ENCODE measurements around the gene SLC45A3. TPM values are rescaled to one million over a fixed set of nuclear protein-coding genes. Genes with fewer than 3 reads are reported as not detected.

Gene SLC45A3
- total RNA-seq, 1 experiment from 2014 or later: 12.3 TPM

DNA sequence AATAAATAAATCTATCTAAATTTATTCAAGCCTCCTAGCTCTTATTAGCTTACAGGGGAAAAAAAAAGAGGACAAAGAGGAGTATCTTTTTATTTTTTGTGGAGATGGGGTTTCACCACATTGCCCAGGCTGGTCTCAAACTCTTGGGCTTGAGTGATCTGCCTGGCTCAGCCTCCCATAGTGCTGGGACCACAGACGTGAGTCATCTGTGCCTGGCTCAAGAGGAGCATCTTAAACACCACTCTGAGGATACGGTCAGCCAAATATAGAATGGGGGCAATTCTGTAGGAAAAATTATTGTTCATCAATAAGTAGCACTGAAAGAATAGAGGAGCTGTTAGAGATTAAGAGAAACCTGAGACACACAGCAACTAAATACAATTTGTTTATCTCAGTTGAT lies 24.1 kb downstream of the SLC45A3 start:
- H3K27me3 ChIP-seq (ENCODE audit: insufficient read depth, low read length): no peaks in the 10 kb centered on the region
- ATAC-seq (no peak), DNase-seq (ENCODE audit: low read depth, low spot score) (no peak)
- no peaks in the 10 kb centered on the region for H4K20me1 ChIP-seq (ENCODE audit: insufficient read depth)
- no peaks in the 10 kb centered on the region for H3K79me2 ChIP-seq (ENCODE audit: insufficient read depth, low read length)
- TF ChIP-seq, protein P1, sequence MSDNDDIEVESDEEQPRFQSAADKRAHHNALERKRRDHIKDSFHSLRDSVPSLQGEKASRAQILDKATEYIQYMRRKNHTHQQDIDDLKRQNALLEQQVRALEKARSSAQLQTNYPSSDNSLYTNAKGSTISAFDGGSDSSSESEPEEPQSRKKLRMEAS (IDR thresholded peaks at IDR 0.05): no peak
- TF ChIP-seq FOSL1 (IDR thresholded peaks at IDR 0.05; ENCODE audit: low read depth) (no peak), POLR2A (IDR thresholded peaks at IDR 0.05; ENCODE audit: borderline replicate concordance, extremely low read depth, insufficient read depth, insufficient read length) (no peak), CBX3 (IDR thresholded peaks at IDR 0.05; ENCODE audit: low read depth) (no peak)
- H3K4me1 ChIP-seq (ENCODE audit: control insufficient read depth in 1 of 2, insufficient read depth in 2 of 2, low read length in 2 of 2): no peaks in the 10 kb centered on the region; a peak in 1 of 4 replicates
- BruUV-seq (replicated peaks): no TSS peak
- H2AFZ ChIP-seq (ENCODE audit: low read depth, low read length, poor library complexity, severe bottlenecking): no peak overlapping the region
- no peak overlapping the region for H3K27ac ChIP-seq (ENCODE audit: low read depth, low read length)
- ChIA-PET POLR2A (no interaction called here), CTCF (interaction anchor here (0.7 to 7.4 kb wide), 7 partner anchors 11 to 168 kb away, joined by 3 to 230 read pairs (median 3); no protein-coding TSS in a partner anchor), RAD21 (ENCODE audit: low non-redundant PET in 1 of 2, low total read pairs in 2 of 2, uncharacterized antibody in 2 of 2, unreplicated experiment in 2 of 2) (interaction anchor here in 1 of 2 experiments (1.2 to 3.2 kb wide), 2 partner anchors 65 to 68 kb away, joined by 3 to 45 read pairs; no protein-coding TSS in a partner anchor)
- no peak overlapping the region for H3K9ac ChIP-seq (ENCODE audit: low read length)
- no peaks in the 10 kb centered on the region; a peak in 1 of 4 replicates for H3K36me3 ChIP-seq (ENCODE audit: control insufficient read depth in 1 of 2, insufficient read depth in 2 of 2, low read length in 2 of 2)
- no peaks in the 10 kb centered on the region for H3K9me3 ChIP-seq (ENCODE audit: control insufficient read depth in 1 of 2, insufficient read depth in 1 of 2, low read depth in 1 of 2, low read length in 2 of 2)
- no peak overlapping the region for H3K4me2 ChIP-seq (ENCODE audit: low read length)
- no peak overlapping the region for H3K4me3 ChIP-seq (replicated peaks in 1 of 2; ENCODE audit: low read depth in 1 of 2, low read length in 2 of 2)
- no peaks in the 10 kb centered on the region for H3K9me2 ChIP-seq (ENCODE audit: insufficient read depth)
- intact Hi-C loops (cut with micrococcal nuclease): no loop called here

DNA sequence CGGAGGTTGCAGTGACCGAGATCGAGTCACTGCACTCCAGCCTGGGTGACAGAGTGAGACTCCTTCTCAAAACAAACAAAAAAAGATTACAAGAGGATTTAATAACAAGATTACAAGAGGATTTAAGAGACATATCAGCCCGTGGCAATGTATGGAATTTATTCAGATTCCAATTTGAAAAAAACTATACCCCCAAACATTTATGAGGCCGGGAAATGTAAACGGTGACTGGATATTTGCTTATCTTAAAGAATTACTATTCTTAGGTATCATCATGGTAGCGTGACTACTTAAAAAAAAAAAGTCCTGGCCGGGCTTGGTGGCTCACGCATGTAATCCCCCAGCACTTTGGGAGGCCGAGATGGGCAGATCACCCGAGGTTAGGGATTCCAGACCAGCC lies 27.3 kb downstream of the SLC45A3 start:
- Histone ChIP-seq H3K4me3 (replicated peaks in 1 of 2; ENCODE audit: low read depth in 1 of 2, low read length in 2 of 2) (no peak overlapping the region), H4K20me1 (ENCODE audit: insufficient read depth) (no peaks in the 10 kb centered on the region), H3K27me3 (ENCODE audit: insufficient read depth, low read length) (no peaks in the 10 kb centered on the region), H3K36me3 (ENCODE audit: control insufficient read depth in 1 of 2, insufficient read depth in 2 of 2, low read length in 2 of 2) (no peaks in the 10 kb centered on the region; a peak in 1 of 4 replicates), H3K27ac (ENCODE audit: low read depth, low read length) (no peak overlapping the region), H3K4me1 (ENCODE audit: control insufficient read depth in 1 of 2, insufficient read depth in 2 of 2, low read length in 2 of 2) (no peaks in the 10 kb centered on the region), H3K9ac (ENCODE audit: low read length) (no peak overlapping the region), H3K9me2 (ENCODE audit: insufficient read depth) (no peaks in the 10 kb centered on the region), H3K4me2 (ENCODE audit: low read length) (no peak overlapping the region), H3K9me3 (ENCODE audit: control insufficient read depth in 1 of 2, insufficient read depth in 1 of 2, low read depth in 1 of 2, low read length in 2 of 2) (no peaks in the 10 kb centered on the region), H3K79me2 (ENCODE audit: insufficient read depth, low read length) (no peaks in the 10 kb centered on the region), H2AFZ (ENCODE audit: low read depth, low read length, poor library complexity, severe bottlenecking) (no peak overlapping the region)
- ChIA-PET CTCF (interaction anchor here (1.1 kb wide), 1 partner anchor 61 kb away, joined by 3 read pairs; no protein-coding TSS in a partner anchor), POLR2A (no interaction called here), RAD21 (ENCODE audit: low non-redundant PET in 1 of 2, low total read pairs in 2 of 2, uncharacterized antibody in 2 of 2, unreplicated experiment in 2 of 2) (no interaction called here)
- intact Hi-C loops (cut with micrococcal nuclease): no loop called here
- no peak for ATAC-seq
- DNase-seq (ENCODE audit: low read depth, low spot score): no peak
- BruUV-seq (replicated peaks): no TSS peak
- TF ChIP-seq SRF (IDR thresholded peaks at IDR 0.05; ENCODE audit: low read depth) (no peak), TCF7L2 (IDR thresholded peaks at IDR 0.05; ENCODE audit: borderline replicate concordance, extremely low read depth, insufficient read depth, insufficient read length) (no peak), JUND (IDR thresholded peaks at IDR 0.05) (no peak), EGR1 (IDR thresholded peaks at IDR 0.05; ENCODE audit: low read depth) (no peak), POLR2A (IDR thresholded peaks at IDR 0.05; ENCODE audit: borderline replicate concordance, extremely low read depth, insufficient read depth, insufficient read length) (no peak), EZH2 (IDR thresholded peaks at IDR 0.05) (no peak), CEBPB (IDR thresholded peaks at IDR 0.05; ENCODE audit: low read depth) (no peak), ZNF274 (IDR thresholded peaks at IDR 0.05; ENCODE audit: low read depth, low read length) (no peak), FOSL1 (IDR thresholded peaks at IDR 0.05; ENCODE audit: low read depth) (no peak), SIN3A (IDR thresholded peaks at IDR 0.05; ENCODE audit: low read depth) (no peak), EZH2phosphoT487 (IDR thresholded peaks at IDR 0.05; ENCODE audit: borderline replicate concordance) (no peak), YY1 (IDR thresholded peaks at IDR 0.05; ENCODE audit: extremely low read depth, insufficient replicate concordance, low read depth, low read length) (no peak), RAD21 (IDR thresholded peaks at IDR 0.05; ENCODE audit: low read depth) (no peak), CBX3 (IDR thresholded peaks at IDR 0.05; ENCODE audit: low read depth) (no peak)
- TF ChIP-seq, protein P2, sequence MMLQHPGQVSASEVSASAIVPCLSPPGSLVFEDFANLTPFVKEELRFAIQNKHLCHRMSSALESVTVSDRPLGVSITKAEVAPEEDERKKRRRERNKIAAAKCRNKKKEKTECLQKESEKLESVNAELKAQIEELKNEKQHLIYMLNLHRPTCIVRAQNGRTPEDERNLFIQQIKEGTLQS (IDR thresholded peaks at IDR 0.05): no peak
- TF ChIP-seq, protein P3, sequence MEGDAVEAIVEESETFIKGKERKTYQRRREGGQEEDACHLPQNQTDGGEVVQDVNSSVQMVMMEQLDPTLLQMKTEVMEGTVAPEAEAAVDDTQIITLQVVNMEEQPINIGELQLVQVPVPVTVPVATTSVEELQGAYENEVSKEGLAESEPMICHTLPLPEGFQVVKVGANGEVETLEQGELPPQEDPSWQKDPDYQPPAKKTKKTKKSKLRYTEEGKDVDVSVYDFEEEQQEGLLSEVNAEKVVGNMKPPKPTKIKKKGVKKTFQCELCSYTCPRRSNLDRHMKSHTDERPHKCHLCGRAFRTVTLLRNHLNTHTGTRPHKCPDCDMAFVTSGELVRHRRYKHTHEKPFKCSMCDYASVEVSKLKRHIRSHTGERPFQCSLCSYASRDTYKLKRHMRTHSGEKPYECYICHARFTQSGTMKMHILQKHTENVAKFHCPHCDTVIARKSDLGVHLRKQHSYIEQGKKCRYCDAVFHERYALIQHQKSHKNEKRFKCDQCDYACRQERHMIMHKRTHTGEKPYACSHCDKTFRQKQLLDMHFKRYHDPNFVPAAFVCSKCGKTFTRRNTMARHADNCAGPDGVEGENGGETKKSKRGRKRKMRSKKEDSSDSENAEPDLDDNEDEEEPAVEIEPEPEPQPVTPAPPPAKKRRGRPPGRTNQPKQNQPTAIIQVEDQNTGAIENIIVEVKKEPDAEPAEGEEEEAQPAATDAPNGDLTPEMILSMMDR (IDR thresholded peaks at IDR 0.05 in 2 of 3, conservative IDR thresholded peaks at IDR 0.05 in 1 of 3; ENCODE audit: borderline replicate concordance in 1 of 3, insufficient read depth in 1 of 3, low read depth in 2 of 3, low read length in 2 of 3): no peak
